Activated naive CD4-positive, alpha-beta T cell treated with anti-CD3 and anti-CD28 coated beads, Interleukin-2, amount 50 U/mL, for 72 hours (primary cell): ENCODE measurements around the gene OMA1. TPM values are rescaled to one million over a fixed set of nuclear protein-coding genes. Genes with fewer than 3 reads are reported as not detected.
"Not testable (repeated sequence)": the region's sequence is repeated elsewhere in the genome, so short reads cannot be mapped to it uniquely, and the experiment has no call there.

Source experiments
- ATAC-seq, 2 donors: fragments of 150-1000 bp; cut with Tn5 transposase; 2 replicates each; pipeline ENCODE4 v1.10.0; 2021; ENCODE audit warnings: mild to moderate bottlenecking in 2 of 2, moderate library complexity in 2 of 2
- DNase-seq, 2 donors: peaks; one replicate each; pipeline ENCODE4 v3.0.0; 2021 to 2022; ENCODE audit warnings: low spot score in 2 of 2
- H3K27ac Mint-ChIP-seq, 2 donors: one replicate each; pipeline ENCODE4 v1.8.0; 2022; ENCODE audit warnings: mild to moderate bottlenecking in 2 of 2, mixed read lengths in 2 of 2
- H3K36me3 Mint-ChIP-seq, 2 donors: one replicate each; pipeline ENCODE4 v1.8.0; 2022; ENCODE audit warnings: mixed read lengths in 2 of 2
- H3K9me3 Mint-ChIP-seq, 2 donors: one replicate each; pipeline ENCODE4 v1.8.0; 2022; ENCODE audit warnings: mixed read lengths in 2 of 2
- total RNA-seq, 2 donors: library from RNA; stranded (reverse); gene quantifications; one replicate each; pipeline ENCODE4 v1.2.3, GENCODE V29; 2022

OMA1 gene
- total RNA-seq, 2 donors from 2014 or later: 4.0 to 12.3 TPM

GRCh38 chr1:58500043-58500442 is 46.5 kb downstream of the OMA1 start:
- Mint-ChIP-seq H3K27ac (no peak overlapping the region), H3K36me3 (peaks cover 0 to 14% of the 10 kb centered on the region in 2 donors), H3K9me3 (no peaks in the 10 kb centered on the region)
- DNase-seq: no peak
- no peak for ATAC-seq

GRCh38 chr1:58497499-58497898 is 49.0 kb downstream of the OMA1 start:
- Mint-ChIP-seq H3K36me3 (peaks cover under 1 to 18% of the 10 kb centered on the region in 2 donors), H3K9me3 (no peaks in the 10 kb centered on the region), H3K27ac (no peak overlapping the region)
- DNase-seq (no peak), ATAC-seq (no peak)

GRCh38 chr1:58496042-58496441 is 50.5 kb downstream of the OMA1 start:
- Mint-ChIP-seq H3K27ac (no peak overlapping the region), H3K9me3 (peaks cover 5 to 6% of the 10 kb centered on the region in 2 donors), H3K36me3 (peaks cover 7 to 25% of the 10 kb centered on the region in 2 donors)
- no peak for DNase-seq
- no peak for ATAC-seq

GRCh38 chr1:58488914-58489313 is 57.6 kb downstream of the OMA1 start:
- ATAC-seq, DNase-seq, H3K27ac Mint-ChIP-seq: not testable (repeated sequence)
- H3K9me3 Mint-ChIP-seq: peaks cover 8 to 10% of the 10 kb centered on the region in 2 donors
- peaks cover 7 to 19% of the 10 kb centered on the region in 2 donors for H3K36me3 Mint-ChIP-seq

GRCh38 chr1:58487002-58487401 is 59.5 kb downstream of the OMA1 start:
- peaks cover 6 to 7% of the 10 kb centered on the region in 2 donors for H3K9me3 Mint-ChIP-seq
- no peak for DNase-seq

GRCh38 chr1:58481962-58482361 is 64.6 kb downstream of the OMA1 start:
- ATAC-seq (no peak), DNase-seq (no peak)
- Mint-ChIP-seq H3K36me3 (peaks cover 12 to 16% of the 10 kb centered on the region in 2 donors), H3K9me3 (peaks cover 0 to 5% of the 10 kb centered on the region in 2 donors), H3K27ac (no peak overlapping the region)

More at GRCh38 chr1:58487002-58487401, 59.5 kb downstream of the OMA1 start:
- H3K36me3 Mint-ChIP-seq: peaks cover 9 to 19% of the 10 kb centered on the region in 2 donors
- H3K27ac Mint-ChIP-seq: no peak overlapping the region
- no peak for ATAC-seq

GRCh38 chr1:58480191-58480590 is 66.3 kb downstream of the OMA1 start:
- no peak for ATAC-seq
- peaks cover 0 to 5% of the 10 kb centered on the region in 2 donors for H3K9me3 Mint-ChIP-seq

GRCh38 chr1:58477390-58477789 is 69.1 kb downstream of the OMA1 start:
- no peak for ATAC-seq
- H3K9me3 Mint-ChIP-seq: peaks cover 0 to 5% of the 10 kb centered on the region in 2 donors

More at GRCh38 chr1:58480191-58480590, 66.3 kb downstream of the OMA1 start:
- Mint-ChIP-seq H3K36me3 (peaks cover 12 to 16% of the 10 kb centered on the region in 2 donors), H3K27ac (no peak overlapping the region)
- no peak for DNase-seq

GRCh38 chr1:58476179-58476578 is 70.3 kb downstream of the OMA1 start:
- ATAC-seq (no peak), DNase-seq (no peak)
- peaks cover 0 to 6% of the 10 kb centered on the region in 2 donors for H3K36me3 Mint-ChIP-seq

More at GRCh38 chr1:58477390-58477789, 69.1 kb downstream of the OMA1 start:
- Mint-ChIP-seq H3K36me3 (peaks cover 9 to 13% of the 10 kb centered on the region in 2 donors), H3K27ac (no peak overlapping the region)
- DNase-seq: no peak

GRCh38 chr1:58469476-58469875 is 77.0 kb downstream of the OMA1 start:
- no peak for ATAC-seq
- no peak for DNase-seq
- H3K9me3 Mint-ChIP-seq: no peaks in the 10 kb centered on the region
- H3K36me3 Mint-ChIP-seq: no peaks in the 10 kb centered on the region
- H3K27ac Mint-ChIP-seq: peak overlapping the region in 1 of 2 donors; percentile 22

More at GRCh38 chr1:58476179-58476578, 70.3 kb downstream of the OMA1 start:
- H3K27ac Mint-ChIP-seq: no peak overlapping the region
- peaks cover 0 to 5% of the 10 kb centered on the region in 2 donors for H3K9me3 Mint-ChIP-seq

- ATAC-seq: no peak
- no peak for DNase-seq
- H3K9me3 Mint-ChIP-seq: no peaks in the 10 kb centered on the region
- no peaks in the 10 kb centered on the region for H3K36me3 Mint-ChIP-seq
- no peak overlapping the region for H3K27ac Mint-ChIP-seq
These were observed 77.5 kb downstream of the OMA1 start for GRCh38 chr1:58469016-58469415.

GRCh38 chr1:58468612-58469011 is 77.9 kb downstream of the OMA1 start:
- Mint-ChIP-seq H3K27ac (no peak overlapping the region), H3K9me3 (no peaks in the 10 kb centered on the region), H3K36me3 (no peaks in the 10 kb centered on the region)
- ATAC-seq: no peak
- DNase-seq: no peak

- ATAC-seq (no peak), DNase-seq (no peak)
- Mint-ChIP-seq H3K27ac (no peak overlapping the region), H3K36me3 (no peaks in the 10 kb centered on the region), H3K9me3 (no peaks in the 10 kb centered on the region)
These were observed 79.8 kb downstream of the OMA1 start for GRCh38 chr1:58466630-58467241.

- H3K27ac Mint-ChIP-seq: no peak overlapping the region
- no peak for DNase-seq
- no peak for ATAC-seq
- H3K36me3 Mint-ChIP-seq: no peaks in the 10 kb centered on the region
- no peaks in the 10 kb centered on the region for H3K9me3 Mint-ChIP-seq
These were observed 80.5 kb downstream of the OMA1 start for GRCh38 chr1:58465825-58466629.

- H3K27ac Mint-ChIP-seq: no peak overlapping the region
- DNase-seq (no peak), ATAC-seq (no peak)
- no peaks in the 10 kb centered on the region for H3K9me3 Mint-ChIP-seq
- H3K36me3 Mint-ChIP-seq: no peaks in the 10 kb centered on the region
These were observed 81.3 kb downstream of the OMA1 start for GRCh38 chr1:58465176-58465575.

- Mint-ChIP-seq H3K27ac (no peak overlapping the region), H3K9me3 (no peaks in the 10 kb centered on the region), H3K36me3 (peaks cover 0 to 4% of the 10 kb centered on the region in 2 donors)
- ATAC-seq (no peak), DNase-seq (no peak)
These were observed 86.1 kb downstream of the OMA1 start for GRCh38 chr1:58460469-58460868.

GRCh38 chr1:58459911-58460310 is 86.6 kb downstream of the OMA1 start:
- peaks cover 0 to 4% of the 10 kb centered on the region in 2 donors for H3K36me3 Mint-ChIP-seq
- DNase-seq (no peak), ATAC-seq (no peak)
- no peak overlapping the region for H3K27ac Mint-ChIP-seq
- no peaks in the 10 kb centered on the region for H3K9me3 Mint-ChIP-seq
